ENCODE data around the gene AP3B1. TPM values are rescaled to one million over a fixed set of nuclear protein-coding genes. Genes with fewer than 3 reads are reported as not detected.

The AP3B1 gene
- total and polyA plus RNA-seq, 12 donors, result 22.0 to 59.1 (median 34.3) TPM

- intact Hi-C loops (cut with DNase I), result no loop called here
- H3K4me1 ChIP-seq (replicated peaks in 1 of 2), result peaks cover 11 to 18% of the 10 kb centered on the region in 2 donors
- H3K27me3 ChIP-seq, result peaks cover 41% of the 10 kb centered on the region
- DNase-seq, result no peak
- no peak for TF ChIP-seq POLR2A (IDR thresholded peaks at IDR 0.05)
- TF ChIP-seq CTCF (IDR thresholded peaks at IDR 0.05), result no peak
- no peak overlapping the region for H3K27ac ChIP-seq
- H3K4me3 ChIP-seq, result no peak overlapping the region
- no peaks in the 10 kb centered on the region for H3K9me3 ChIP-seq (replicated peaks in 1 of 3)
- H3K36me3 ChIP-seq (replicated peaks in 1 of 2), result no peaks in the 10 kb centered on the region
These were observed 319.9 kb downstream of the AP3B1 start for GRCh38 chr5:77974576-77974975.

GRCh38 chr5:77973253-77973609, 321.3 kb downstream of the AP3B1 start:
- TF ChIP-seq POLR2A (IDR thresholded peaks at IDR 0.05), result no peak
- TF ChIP-seq CTCF (IDR thresholded peaks at IDR 0.05), result no peak
- Histone ChIP-seq H3K36me3 (replicated peaks in 1 of 2) (no peaks in the 10 kb centered on the region), H3K4me3 (no peak overlapping the region), H3K27ac (no peak overlapping the region), H3K9me3 (replicated peaks in 1 of 3) (no peaks in the 10 kb centered on the region), H3K27me3 (peaks cover 47% of the 10 kb centered on the region), H3K4me1 (replicated peaks in 1 of 2) (peaks cover 11 to 18% of the 10 kb centered on the region in 2 donors)
- WGBS, 4 donors, result 13 to 26% (median 18%) methylated on average over 19 of the region's 19 CpGs
- peak in 1 of 7 donors; percentile 10 for DNase-seq
- intact Hi-C loops (cut with DNase I), result no loop called here

GRCh38 chr5:77972469-77973252, 321.8 kb downstream of the AP3B1 start:
- Histone ChIP-seq H3K4me3 (peak overlapping the region in 1 of 4 donors; percentile 33), H3K4me1 (replicated peaks in 1 of 2) (peaks cover 11 to 18% of the 10 kb centered on the region in 2 donors), H3K27me3 (peaks cover 48% of the 10 kb centered on the region), H3K36me3 (replicated peaks in 1 of 2) (no peaks in the 10 kb centered on the region), H3K9me3 (replicated peaks in 1 of 3) (no peaks in the 10 kb centered on the region), H3K27ac (no peak overlapping the region)
- intact Hi-C loops (cut with DNase I), result no loop called here
- TF ChIP-seq POLR2A (IDR thresholded peaks at IDR 0.05) (no peak), CTCF (IDR thresholded peaks at IDR 0.05) (peak in 1 of 6 experiments; percentile 6)
- DNase-seq, result no peak
- WGBS, 4 donors, result 5 to 6% (median 5%) methylated on average over 43 to 57 of the region's 57 CpGs

GRCh38 chr5:77971776-77972468, 322.6 kb downstream of the AP3B1 start:
- WGBS, 4 donors, result 30 to 43% (median 36%) methylated on average over 16 of the region's 16 CpGs
- H3K36me3 ChIP-seq (replicated peaks in 1 of 2), result no peaks in the 10 kb centered on the region
- H3K27me3 ChIP-seq, result peaks cover 48% of the 10 kb centered on the region
- TF ChIP-seq CTCF (IDR thresholded peaks at IDR 0.05) (no peak), POLR2A (IDR thresholded peaks at IDR 0.05) (no peak)
- no peak for DNase-seq
- H3K27ac ChIP-seq, result no peak overlapping the region
- H3K4me1 ChIP-seq (replicated peaks in 1 of 2), result peaks cover 11 to 18% of the 10 kb centered on the region in 2 donors
- peak overlapping the region in 1 of 4 donors; percentile 33 for H3K4me3 ChIP-seq
- no peaks in the 10 kb centered on the region for H3K9me3 ChIP-seq (replicated peaks in 1 of 3)
- intact Hi-C loops (cut with DNase I), result no loop called here
